ENCODE results near the gene ARFGAP1. TPM values are rescaled to one million over a fixed set of nuclear protein-coding genes. Genes with fewer than 3 reads are reported as not detected.

The ARFGAP1 gene
- total RNA-seq, 3 donors from 2014 or later: 110 to 112 (median 110) TPM

DNA sequence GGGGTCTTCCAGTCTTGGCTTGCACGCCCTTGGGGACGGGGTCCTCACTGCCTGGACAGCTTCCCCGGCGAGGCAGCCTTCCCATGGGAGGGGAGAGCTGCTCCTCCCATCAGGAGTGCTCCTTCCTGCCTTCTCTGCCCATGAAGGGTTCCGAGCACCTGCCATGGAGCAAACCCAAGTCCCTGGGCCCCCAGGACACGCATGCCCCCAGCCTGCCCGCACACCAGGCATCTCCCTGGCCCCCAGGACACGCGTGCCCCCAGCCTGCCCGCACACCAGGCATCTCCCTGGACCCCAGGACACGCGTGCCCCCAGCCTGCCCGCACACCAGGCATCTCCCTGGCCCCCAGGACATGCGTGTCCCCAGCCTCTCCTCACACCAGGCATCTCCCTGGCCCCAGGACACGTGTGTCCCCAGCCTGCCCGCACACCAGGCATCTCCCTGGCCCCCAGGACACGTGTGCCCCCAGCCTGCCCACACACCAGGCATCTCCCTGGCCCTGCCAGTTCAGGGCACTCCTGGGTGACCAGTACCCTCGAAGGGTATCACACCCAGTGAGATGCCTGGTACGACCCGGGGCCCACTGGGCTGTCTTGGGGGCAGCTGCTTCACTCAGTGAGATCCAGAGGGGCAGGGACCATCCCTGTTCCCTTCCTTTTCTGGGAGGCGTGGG is 42.1 kb downstream of the ARFGAP1 start:
- Mint-ChIP-seq H3K27me3 (ENCODE audit: low read depth) (peaks cover 4% of the 10 kb centered on the region), H3K9me3 (no peaks in the 10 kb centered on the region), H3K36me3 (ENCODE audit: insufficient read depth) (no peaks in the 10 kb centered on the region), H3K4me1 (ENCODE audit: low read depth) (no peaks in the 10 kb centered on the region), H3K4me3 (no peak overlapping the region)
- DNase-seq (no peak), ATAC-seq (no peak)

DNA sequence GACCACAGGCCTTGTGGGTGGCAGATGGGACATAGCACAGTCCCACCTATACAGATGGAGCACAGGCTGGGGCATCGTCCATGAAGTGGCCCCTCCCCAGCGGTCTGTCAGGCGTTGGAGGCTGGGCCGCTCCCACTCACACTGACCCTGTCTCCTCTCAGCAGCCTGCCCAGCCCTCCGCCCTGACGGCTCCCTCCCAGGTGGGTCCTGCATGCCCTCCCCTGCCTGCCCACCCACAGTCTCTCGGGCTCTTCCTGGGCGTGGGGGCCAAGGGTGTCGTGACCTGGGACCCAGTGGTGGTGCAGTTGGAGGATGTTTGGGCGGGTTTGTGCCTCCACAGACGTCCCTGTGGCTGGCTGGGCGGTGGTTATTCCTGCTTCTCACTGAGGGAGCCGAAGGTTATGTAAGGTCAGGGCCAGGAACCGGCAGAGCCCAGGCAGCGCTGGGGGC is 42.7 kb downstream of the ARFGAP1 start:
- Mint-ChIP-seq H3K9me3 (no peaks in the 10 kb centered on the region), H3K27me3 (ENCODE audit: low read depth) (peaks cover 2% of the 10 kb centered on the region), H3K4me3 (no peak overlapping the region), H3K36me3 (ENCODE audit: insufficient read depth) (no peaks in the 10 kb centered on the region), H3K4me1 (ENCODE audit: low read depth) (no peaks in the 10 kb centered on the region)
- ATAC-seq (no peak), DNase-seq (no peak)

DNA sequence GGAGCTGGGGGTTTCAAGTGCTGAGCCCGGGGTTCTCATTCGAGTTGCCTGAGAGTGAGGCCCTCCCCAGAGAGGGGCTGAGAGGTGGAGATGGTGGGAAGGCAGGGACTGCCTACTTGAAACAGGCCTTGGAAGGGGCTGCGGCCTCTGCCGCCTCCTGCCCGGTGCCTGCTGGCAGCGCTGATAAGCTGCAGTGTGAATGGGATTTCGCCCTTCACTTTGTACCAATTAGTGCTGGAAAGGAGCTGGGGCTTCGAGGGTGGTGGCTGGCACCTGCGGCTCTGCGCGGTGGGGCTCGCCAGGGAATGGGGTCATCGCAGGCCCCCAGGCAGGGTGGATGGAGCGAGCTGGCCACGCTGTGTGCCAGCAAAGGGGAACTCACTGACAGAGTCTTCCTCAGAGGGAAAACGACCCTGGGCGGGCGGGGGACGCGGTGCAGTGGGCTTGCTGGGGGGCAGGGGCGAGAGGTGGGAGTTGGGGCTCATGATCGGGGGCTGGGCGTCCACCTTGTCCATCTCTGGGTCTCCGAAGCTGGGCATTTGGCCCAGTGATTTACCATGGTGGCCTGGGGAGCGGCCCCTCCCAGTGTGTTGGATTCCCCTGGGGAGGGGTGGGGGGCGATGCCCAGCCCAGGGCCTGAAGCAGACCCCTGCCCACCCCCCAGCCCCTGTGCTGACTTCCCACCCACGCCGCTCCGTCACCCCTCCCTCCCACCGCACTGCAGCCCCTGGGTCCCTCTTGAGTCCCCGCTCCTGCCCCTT is 43.3 kb downstream of the ARFGAP1 start:
- H3K9me3 Mint-ChIP-seq: no peaks in the 10 kb centered on the region
- no peaks in the 10 kb centered on the region for H3K27me3 Mint-ChIP-seq (ENCODE audit: low read depth)
- ATAC-seq: no peak
- H3K4me3 Mint-ChIP-seq: no peak overlapping the region
- no peaks in the 10 kb centered on the region for H3K4me1 Mint-ChIP-seq (ENCODE audit: low read depth)
- no peaks in the 10 kb centered on the region for H3K36me3 Mint-ChIP-seq (ENCODE audit: insufficient read depth)
- no peak for DNase-seq

DNA sequence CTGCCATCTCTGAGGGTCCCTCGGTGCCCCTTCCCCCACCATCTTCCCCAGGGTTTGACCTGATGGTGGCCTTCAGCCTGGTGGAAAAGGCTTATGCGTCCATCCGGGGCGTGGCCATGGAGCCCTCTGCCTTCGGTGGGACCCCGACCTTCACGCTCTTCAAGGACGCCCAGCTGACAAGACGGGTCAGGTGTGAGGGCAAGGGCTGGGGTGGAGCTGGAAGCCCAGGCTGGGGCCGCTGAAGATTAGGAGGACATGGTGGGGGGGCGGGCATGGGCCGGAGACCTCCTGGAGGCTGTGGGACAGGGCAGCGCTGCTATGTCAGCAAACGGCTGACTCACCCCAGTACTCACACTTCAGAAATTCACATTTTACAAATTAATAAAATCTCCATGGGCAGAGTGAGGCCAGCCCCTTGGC is 43.9 kb downstream of the ARFGAP1 start:
- H3K4me1 Mint-ChIP-seq (ENCODE audit: low read depth): no peaks in the 10 kb centered on the region
- H3K36me3 Mint-ChIP-seq (ENCODE audit: insufficient read depth): no peaks in the 10 kb centered on the region
- no peak for DNase-seq
- H3K27me3 Mint-ChIP-seq (ENCODE audit: low read depth): no peaks in the 10 kb centered on the region
- ATAC-seq: no peak
- H3K4me3 Mint-ChIP-seq: no peak overlapping the region
- no peaks in the 10 kb centered on the region for H3K9me3 Mint-ChIP-seq

DNA sequence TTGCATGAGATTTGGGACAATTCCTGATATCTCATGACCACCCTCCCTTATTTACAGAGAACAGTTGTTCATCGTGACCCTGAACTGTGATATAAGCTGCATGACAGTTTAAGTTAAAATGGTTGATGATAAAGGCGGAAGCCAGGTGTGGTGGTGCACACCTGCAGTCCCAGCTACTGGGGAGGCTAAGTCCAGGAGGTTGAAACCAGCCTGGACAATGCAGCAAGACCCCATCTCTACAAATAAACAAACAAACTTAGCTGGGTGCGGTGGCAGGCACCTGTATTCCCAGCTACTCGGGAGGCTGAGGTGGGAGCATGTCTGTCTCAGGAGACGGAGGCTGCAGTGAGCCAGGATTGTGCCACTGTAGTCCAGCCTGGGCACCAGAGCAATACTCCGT is 44.4 kb downstream of the ARFGAP1 start:
- Mint-ChIP-seq H3K4me3 (no peak overlapping the region), H3K4me1 (ENCODE audit: low read depth) (no peaks in the 10 kb centered on the region), H3K27me3 (ENCODE audit: low read depth) (no peaks in the 10 kb centered on the region), H3K9me3 (no peaks in the 10 kb centered on the region), H3K36me3 (ENCODE audit: insufficient read depth) (no peaks in the 10 kb centered on the region)
- ATAC-seq (no peak), DNase-seq (no peak)

DNA sequence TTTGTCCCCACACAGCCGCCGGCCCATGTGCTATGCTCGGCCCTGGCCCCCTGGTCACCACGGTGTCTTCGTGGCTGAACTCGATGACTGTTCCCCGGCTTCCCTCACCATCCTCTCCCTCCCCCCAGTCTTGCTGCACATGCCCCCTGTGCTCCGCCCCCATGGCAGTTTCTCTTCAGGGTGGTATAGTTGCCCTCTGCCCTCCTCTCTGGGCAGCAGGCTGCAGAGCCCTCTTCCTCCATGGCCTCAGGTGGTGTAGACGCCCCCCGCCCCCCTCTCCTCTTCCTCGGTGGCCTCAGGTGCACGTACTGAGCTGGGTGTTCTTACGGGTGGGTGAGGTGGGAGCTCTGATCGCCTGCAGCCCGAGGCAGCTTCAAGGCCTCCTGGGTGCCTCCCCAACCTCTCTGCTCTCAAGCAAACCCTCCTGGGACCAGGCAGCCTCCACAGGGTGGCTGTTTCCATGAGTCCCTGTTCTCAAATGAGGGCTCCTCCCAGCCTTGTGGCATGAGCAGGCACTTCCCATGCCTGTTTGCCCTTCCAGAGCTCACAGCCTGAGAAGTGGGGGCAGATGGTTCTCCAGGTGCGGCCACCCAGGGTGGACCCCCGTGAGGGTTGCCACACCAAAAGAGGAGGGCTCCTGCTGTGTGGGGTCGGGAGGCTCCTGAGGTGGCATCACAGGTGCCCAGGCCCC is 45.1 kb downstream of the ARFGAP1 start:
- no peak for DNase-seq
- H3K36me3 Mint-ChIP-seq (ENCODE audit: insufficient read depth): no peaks in the 10 kb centered on the region

DNA sequence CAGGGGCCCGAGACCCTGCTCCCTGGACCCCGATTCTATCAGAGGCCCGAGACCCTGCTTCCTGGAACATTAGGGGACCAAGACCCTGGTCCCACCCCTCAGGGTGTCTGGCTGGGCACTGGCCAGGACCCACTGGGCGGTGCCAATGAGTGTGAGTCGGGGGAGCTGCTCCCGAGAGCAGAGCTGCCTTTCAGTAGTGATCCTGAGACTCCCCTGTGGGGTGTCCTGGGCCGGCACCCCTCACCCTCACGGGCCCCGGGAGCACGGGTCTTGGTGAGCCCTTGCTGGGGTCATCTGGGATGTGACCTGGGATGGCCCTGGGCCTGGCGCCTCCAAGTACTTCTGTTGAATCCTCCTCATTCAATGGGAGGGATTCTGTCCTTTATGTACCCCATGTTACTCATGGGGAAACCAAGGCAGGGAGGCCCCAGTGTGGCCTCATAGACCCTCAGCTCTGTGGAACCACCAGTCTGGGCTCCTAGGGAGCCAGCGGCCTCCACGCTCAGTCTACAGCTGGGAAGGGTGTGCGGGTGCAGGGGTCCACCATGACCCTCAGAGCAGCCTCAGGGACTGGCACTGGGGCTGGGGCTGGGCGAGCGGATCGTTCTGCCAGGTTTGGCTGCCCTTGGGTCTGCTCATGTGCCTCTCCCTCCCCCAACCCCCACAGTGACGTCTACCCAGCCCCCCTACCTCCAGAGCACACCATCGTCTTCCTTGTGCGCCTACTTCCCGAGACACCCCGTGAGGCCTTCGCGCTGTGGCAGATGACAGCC is 46.0 kb downstream of the ARFGAP1 start:
- Mint-ChIP-seq H3K4me3 (no peak overlapping the region), H3K27me3 (ENCODE audit: low read depth) (peaks cover 1% of the 10 kb centered on the region), H3K9me3 (no peaks in the 10 kb centered on the region), H3K36me3 (ENCODE audit: insufficient read depth) (no peaks in the 10 kb centered on the region), H3K4me1 (ENCODE audit: low read depth) (no peaks in the 10 kb centered on the region)
- ATAC-seq (no peak), DNase-seq (no peak)

More for the DNA sequence above, 45.1 kb downstream of the ARFGAP1 start:
- no peak overlapping the region for H3K4me3 Mint-ChIP-seq
- no peaks in the 10 kb centered on the region for H3K4me1 Mint-ChIP-seq (ENCODE audit: low read depth)
- no peak for ATAC-seq
- no peaks in the 10 kb centered on the region for H3K9me3 Mint-ChIP-seq
- H3K27me3 Mint-ChIP-seq (ENCODE audit: low read depth): no peaks in the 10 kb centered on the region

DNA sequence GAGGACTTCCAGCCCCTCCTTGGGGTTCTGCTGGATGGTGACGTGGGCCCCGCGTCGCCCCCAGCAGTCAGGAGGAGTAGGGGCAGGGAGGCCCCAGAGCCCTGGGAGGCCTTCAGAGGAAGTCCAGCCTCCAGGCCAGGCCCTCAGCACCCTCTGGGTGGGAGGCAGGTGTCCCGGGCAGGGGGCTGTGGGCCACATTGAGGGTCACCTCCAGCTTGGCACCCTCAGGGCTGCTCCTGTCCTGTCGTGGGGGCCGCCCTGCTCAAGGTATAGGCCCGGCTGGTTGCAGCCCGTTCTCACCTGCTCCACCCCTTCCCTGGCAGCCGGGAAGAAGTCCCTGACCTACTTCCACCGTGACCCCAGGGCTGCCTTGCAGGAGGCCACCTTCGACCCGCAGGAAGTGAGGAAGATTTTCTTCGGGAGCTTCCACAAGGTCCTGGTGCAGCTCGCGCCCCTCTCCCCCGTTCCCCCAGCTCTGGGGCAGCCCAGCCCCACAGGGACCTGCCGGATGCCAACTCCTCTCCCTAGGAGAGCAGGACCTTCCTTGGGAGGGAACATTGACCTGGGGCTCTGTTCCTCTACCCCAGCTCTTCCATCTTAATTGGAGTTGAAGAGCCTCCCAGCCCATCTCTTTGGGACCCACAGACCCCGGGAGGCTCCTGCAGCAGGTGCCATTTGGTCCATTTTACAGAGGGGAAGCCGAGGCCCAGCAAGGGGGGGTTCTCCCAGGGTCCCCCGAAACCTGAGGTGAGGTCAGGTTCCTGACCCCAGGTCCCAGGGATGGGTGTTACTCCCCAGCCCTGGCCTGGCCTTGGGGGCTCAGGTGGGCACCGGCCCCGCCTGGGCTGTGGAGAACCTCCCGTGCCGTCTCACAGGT is 46.8 kb downstream of the ARFGAP1 start:
- H3K4me1 Mint-ChIP-seq (ENCODE audit: low read depth): no peaks in the 10 kb centered on the region
- H3K4me3 Mint-ChIP-seq: no peak overlapping the region
- no peaks in the 10 kb centered on the region for H3K9me3 Mint-ChIP-seq
- peaks cover 5% of the 10 kb centered on the region for H3K27me3 Mint-ChIP-seq (ENCODE audit: low read depth)
- no peak for ATAC-seq
- DNase-seq: no peak
- H3K36me3 Mint-ChIP-seq (ENCODE audit: insufficient read depth): no peaks in the 10 kb centered on the region

DNA sequence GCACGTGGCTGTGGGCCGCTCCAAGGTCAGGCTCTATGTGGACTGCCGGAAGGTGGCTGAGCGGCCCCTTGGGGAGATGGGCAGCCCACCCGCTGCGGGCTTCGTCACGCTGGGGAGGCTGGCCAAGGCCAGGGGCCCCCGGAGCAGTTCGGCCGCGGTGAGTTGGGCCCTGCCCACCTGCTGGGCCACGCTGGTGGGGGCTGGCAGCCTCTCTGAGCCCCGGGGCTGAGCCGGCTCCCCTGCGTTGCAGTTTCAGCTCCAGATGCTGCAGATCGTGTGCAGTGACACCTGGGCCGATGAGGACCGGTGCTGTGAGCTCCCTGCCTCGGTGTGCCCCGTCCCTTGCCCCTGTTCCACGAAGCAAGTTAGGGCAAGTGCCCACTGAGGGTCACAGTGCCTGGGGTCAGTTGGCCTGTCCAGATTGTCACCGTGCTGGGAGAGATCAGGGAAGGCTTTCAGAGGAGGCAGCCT is 47.5 kb downstream of the ARFGAP1 start:
- H3K9me3 Mint-ChIP-seq: no peaks in the 10 kb centered on the region

DNA sequence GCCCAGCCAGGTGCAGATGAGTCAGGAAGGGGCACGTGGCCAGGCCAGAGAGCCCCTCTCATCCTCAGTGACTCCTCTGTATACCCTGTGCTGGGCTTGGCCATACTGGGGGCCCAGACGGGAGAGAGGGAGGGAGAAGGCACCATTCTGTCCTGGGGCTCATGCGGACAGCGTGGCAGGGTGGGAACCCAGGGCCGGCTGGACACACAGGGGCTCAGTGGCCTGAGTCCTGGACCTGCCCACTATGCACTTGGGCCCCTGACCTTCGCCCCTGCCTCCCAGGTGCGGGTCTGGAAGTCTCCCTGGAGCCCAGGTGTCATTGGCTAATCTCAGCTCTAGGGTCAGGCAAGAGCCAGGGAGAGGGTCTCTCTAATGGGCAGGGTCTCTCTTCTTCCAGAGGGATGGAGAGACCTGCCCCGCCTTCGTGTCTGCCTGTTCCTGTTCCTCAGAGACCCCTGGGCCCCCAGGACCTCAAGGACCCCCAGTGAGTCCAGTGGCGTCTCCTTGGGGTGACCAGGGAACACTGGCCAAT is 48.1 kb downstream of the ARFGAP1 start:
- peaks cover 5% of the 10 kb centered on the region for H3K27me3 Mint-ChIP-seq (ENCODE audit: low read depth)
- no peak overlapping the region for H3K4me3 Mint-ChIP-seq
- DNase-seq (no peak), ATAC-seq (no peak)
- no peaks in the 10 kb centered on the region for H3K36me3 Mint-ChIP-seq (ENCODE audit: insufficient read depth)
- H3K4me1 Mint-ChIP-seq (ENCODE audit: low read depth): no peaks in the 10 kb centered on the region
- no peaks in the 10 kb centered on the region for H3K9me3 Mint-ChIP-seq

More for the DNA sequence above, 47.5 kb downstream of the ARFGAP1 start:
- ATAC-seq: no peak
- DNase-seq: no peak
- Mint-ChIP-seq H3K27me3 (ENCODE audit: low read depth) (peaks cover 5% of the 10 kb centered on the region), H3K4me1 (ENCODE audit: low read depth) (no peaks in the 10 kb centered on the region), H3K4me3 (no peak overlapping the region), H3K36me3 (ENCODE audit: insufficient read depth) (no peaks in the 10 kb centered on the region)

DNA sequence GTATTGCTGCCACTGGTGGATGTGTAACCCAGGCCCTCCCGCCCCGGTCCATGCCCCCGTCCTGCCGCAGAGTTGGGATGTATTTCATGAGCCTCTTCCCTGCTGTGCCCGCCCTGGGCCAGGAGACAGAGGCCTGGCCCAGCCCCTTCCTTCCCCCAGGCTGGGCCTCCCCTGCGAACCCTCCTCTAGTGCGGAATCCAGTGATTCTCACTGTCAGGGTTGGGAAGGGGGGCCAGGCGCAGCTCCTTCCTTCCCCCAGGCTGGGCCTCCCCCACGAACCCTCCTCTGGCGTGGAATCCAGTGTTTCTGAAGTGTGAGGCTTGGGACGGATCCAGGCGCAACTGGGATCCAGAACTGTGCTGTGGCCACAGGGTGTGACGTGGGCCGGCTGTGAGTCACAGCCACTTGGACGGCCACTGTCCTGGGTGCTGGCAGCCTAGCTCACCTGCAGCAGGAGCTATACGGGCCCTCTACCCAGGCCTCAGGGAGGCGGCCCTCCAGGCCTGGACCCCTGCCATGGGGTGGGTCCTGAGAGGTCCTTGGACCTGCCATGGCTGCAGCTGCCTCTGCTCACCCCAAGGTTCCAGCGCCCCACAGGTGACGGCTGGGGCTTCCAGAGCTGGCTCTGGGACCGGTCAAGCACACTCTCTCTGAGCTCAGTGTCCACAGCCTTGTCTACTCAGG is 48.7 kb downstream of the ARFGAP1 start:
- H3K4me1 Mint-ChIP-seq (ENCODE audit: low read depth): peaks cover under 1% of the 10 kb centered on the region
- H3K27me3 Mint-ChIP-seq (ENCODE audit: low read depth): peaks cover 5% of the 10 kb centered on the region
- ATAC-seq (no peak), DNase-seq (no peak)
- no peaks in the 10 kb centered on the region for H3K9me3 Mint-ChIP-seq
- no peaks in the 10 kb centered on the region for H3K36me3 Mint-ChIP-seq (ENCODE audit: insufficient read depth)
- H3K4me3 Mint-ChIP-seq: no peak overlapping the region

DNA sequence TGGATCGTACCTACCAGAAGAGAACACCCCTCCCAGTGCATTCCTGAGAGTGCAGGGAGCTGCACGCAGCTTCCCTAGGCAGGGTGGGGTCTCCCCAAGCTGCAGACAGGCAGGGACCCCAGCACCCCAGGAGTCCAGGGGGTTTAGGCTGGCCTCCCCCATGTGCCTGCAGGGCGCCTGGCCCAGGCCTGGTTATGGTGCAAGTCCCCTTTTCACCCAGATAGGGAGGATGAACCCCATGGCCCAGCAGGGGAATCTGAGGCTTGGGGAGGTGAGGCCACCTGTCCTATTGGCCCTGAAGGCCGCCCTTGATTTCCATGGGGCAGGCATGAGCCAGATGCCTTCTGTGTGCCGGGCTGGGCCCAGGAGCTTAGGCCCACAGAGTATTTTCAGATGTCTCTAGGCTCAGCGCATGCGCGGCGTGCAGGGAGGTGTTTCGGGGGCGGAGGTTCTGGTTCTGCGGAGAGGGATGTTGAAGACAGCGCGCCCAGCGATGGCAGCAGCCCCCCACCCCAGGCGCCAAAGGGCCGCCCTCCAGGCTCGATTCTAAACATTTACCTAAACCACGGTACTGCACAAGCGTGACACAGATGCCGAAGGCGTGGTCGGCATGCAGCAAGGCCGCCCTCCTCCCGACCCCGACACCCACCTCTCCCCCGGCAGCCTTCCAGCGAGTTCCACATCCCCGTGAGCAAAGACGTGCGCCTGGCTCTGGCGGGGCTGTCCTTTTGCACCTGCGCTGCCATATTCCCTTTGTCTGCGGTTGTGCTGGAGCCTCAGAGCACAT is 49.7 kb downstream of the ARFGAP1 start:
- no peak for DNase-seq
- peaks cover 5% of the 10 kb centered on the region for H3K27me3 Mint-ChIP-seq (ENCODE audit: low read depth)
- ATAC-seq: no peak
- no peaks in the 10 kb centered on the region for H3K36me3 Mint-ChIP-seq (ENCODE audit: insufficient read depth)
- no peak overlapping the region for H3K4me3 Mint-ChIP-seq
- no peaks in the 10 kb centered on the region for H3K9me3 Mint-ChIP-seq
- H3K4me1 Mint-ChIP-seq (ENCODE audit: low read depth): peaks cover 4% of the 10 kb centered on the region
